HepG2 (cell line): ENCODE measurements around the gene TMEM132D. TPM values are rescaled to one million over a fixed set of nuclear protein-coding genes. Genes with fewer than 3 reads are reported as not detected.

Experiments
- ATAC-seq: fragments of 200-7000 bp; cut with Tn5 transposase; 3 replicates; pipeline ENCODE4 v1.9.1; 2020; ENCODE audit warnings: mild to moderate bottlenecking, moderate library complexity
- BruUV-seq: library from RNA; stranded (reverse); fragments of 400-500 nt; replicated peaks from 2 replicates; lab custom pipeline; 2021; lab: Mats Ljungman, UMichigan
- CTCF ChIA-PET: fragments of 300-600 bp; formaldehyde crosslinking; extraction: SDS; loops from one replicate; lab custom pipeline; 2021; ENCODE audit warnings: low total read pairs, inconsistent platforms, low intra/inter-chr PET ratio; lab: Yijun Ruan, JAX
- POLR2A ChIA-PET: fragments of 350-600 bp; sonication (Branson Sonifier 250); formaldehyde crosslinking; loops from one replicate; lab custom pipeline; 2020; ENCODE audit warnings: antibody characterized with exemption, inconsistent platforms; lab: Yijun Ruan, JAX
- DNase-seq: peaks from one replicate; pipeline ENCODE4 v3.0.0-alpha.2; 2015; ENCODE audit warnings: low spot score
- FAIRE-seq: peaks from 3 replicates; lab custom pipeline; 2011; peaks lifted over from hg19 to GRCh38; lab: Jason Lieb, UNC
- H2AFZ ChIP-seq: one replicate; pipeline ENCODE4 v1.6.1; 2011; ENCODE audit warnings: low read length, inconsistent platforms
- H3K27ac ChIP-seq: fragments of 300-600 bp; 3 replicates; pipeline ENCODE4 v1.8.0; 2011; ENCODE audit warnings: mixed run types, mild to moderate bottlenecking, mixed read lengths, low read length, inconsistent platforms; ENCODE audit not compliant: insufficient read depth; ENCODE audit errors: extremely low read length
- H3K27me3 ChIP-seq, 2 experiments: fragments of 200-600 bp in 1 of 2; 2 replicates in 1 of 2; 3 replicates in 1 of 2; pipeline versions ENCODE4 v1.6.0 to v1.8.0; 2011; ENCODE audit warnings: low read length in 2 of 2, mild to moderate bottlenecking in 2 of 2, moderate library complexity in 2 of 2, inconsistent platforms in 1 of 2; ENCODE audit not compliant: insufficient read depth in 2 of 2, control insufficient read depth in 1 of 2
- H3K36me3 ChIP-seq, 2 experiments: fragments of 200-600 bp in 1 of 2; replicated peaks in 1 of 2; 2 replicates in 1 of 2; 3 replicates in 1 of 2; pipeline versions ENCODE4 v1.5.1 to v1.8.0; 2011; ENCODE audit warnings: low read length in 2 of 2, inconsistent platforms in 1 of 2; ENCODE audit not compliant: insufficient read depth in 2 of 2, control insufficient read depth in 1 of 2
- H3K4me1 ChIP-seq: 2 replicates; pipeline ENCODE4 v1.5.1; 2012; ENCODE audit warnings: low read length, inconsistent platforms; ENCODE audit not compliant: insufficient read depth
- H3K4me2 ChIP-seq: 2 replicates; pipeline ENCODE4 v1.6.0; 2011; ENCODE audit warnings: low read depth, low read length, inconsistent platforms
- H3K4me3 ChIP-seq, 3 experiments: fragments of 200-600 bp in 1 of 3; sonication (generic), shearing (Covaris generic) in 1 of 3; replicated peaks in 1 of 3; 2 replicates each; pipeline ENCODE4 v1.5.1; 2011 to 2016; ENCODE audit warnings: low read length in 3 of 3, inconsistent platforms in 2 of 3, low read depth in 2 of 3, mild to moderate bottlenecking in 2 of 3, control low read depth in 1 of 3, mixed read lengths in 1 of 3; ENCODE audit not compliant: insufficient read depth in 1 of 3
- H3K79me2 ChIP-seq: one replicate; pipeline ENCODE4 v1.6.1; 2011; ENCODE audit warnings: low read length, inconsistent platforms; ENCODE audit not compliant: insufficient read depth
- H3K9ac ChIP-seq: 2 replicates; pipeline ENCODE4 v1.6.0; 2011; ENCODE audit warnings: mild to moderate bottlenecking, low read depth, low read length, inconsistent platforms; ENCODE audit not compliant: insufficient read depth
- H3K9me3 ChIP-seq: 2 replicates; pipeline ENCODE4 v1.5.1; 2012; ENCODE audit warnings: mild to moderate bottlenecking, low read length
- H4K20me1 ChIP-seq: 2 replicates; pipeline ENCODE4 v1.6.0; 2011; ENCODE audit warnings: inconsistent platforms, mild to moderate bottlenecking, low read length, moderate library complexity; ENCODE audit not compliant: insufficient read depth
- FOXK2 ChIP-seq: fragments of 450-650 bp; IDR thresholded peaks from 2 replicates; pipeline ENCODE4 v1.6.1; 2016
- MAFG ChIP-seq: sonication (generic); formaldehyde crosslinking; IDR thresholded peaks from 2 replicates; pipeline ENCODE4 v1.5.1; 2020; ENCODE audit warnings: mild to moderate bottlenecking, missing genetic modification reagents
- MEIS2 ChIP-seq: sonication (generic); formaldehyde crosslinking; IDR thresholded peaks from 2 replicates; pipeline ENCODE4 v1.9.0; 2021; ENCODE audit warnings: mild to moderate bottlenecking, missing genetic modification reagents
- TEAD3 ChIP-seq: optimal IDR thresholded peaks from 2 replicates; pipeline ENCODE3; 2016; ENCODE audit warnings: borderline replicate concordance
- ZFP1 ChIP-seq: IDR thresholded peaks from 2 replicates; pipeline ENCODE4 v1.6.1; 2016
- ZNF138 ChIP-seq: sonication (generic); formaldehyde crosslinking; IDR thresholded peaks from 2 replicates; pipeline ENCODE4 v1.5.0; 2020; ENCODE audit warnings: mild to moderate bottlenecking, low read depth, missing genetic modification reagents
- ZNF501 ChIP-seq: sonication (generic); formaldehyde crosslinking; IDR thresholded peaks from 2 replicates; pipeline ENCODE4 v1.5.1; 2020; ENCODE audit warnings: mild to moderate bottlenecking, moderate library complexity, missing genetic modification reagents
- ZNF552 ChIP-seq: sonication (generic); formaldehyde crosslinking; IDR thresholded peaks from 2 replicates; pipeline ENCODE4 v1.9.0; 2022; ENCODE audit warnings: missing genetic modification reagents, mild to moderate bottlenecking, borderline replicate concordance
- ZNF563 ChIP-seq: sonication (generic); formaldehyde crosslinking; IDR thresholded peaks from 2 replicates; pipeline ENCODE4 v1.8.0; 2022; ENCODE audit warnings: mild to moderate bottlenecking, moderate library complexity, missing genetic modification reagents
- ZNF672 ChIP-seq: sonication (generic); formaldehyde crosslinking; IDR thresholded peaks from 2 replicates; pipeline ENCODE4 v1.8.1; 2022; ENCODE audit warnings: missing genetic modification reagents
- ZNF792 ChIP-seq: IDR thresholded peaks from 2 replicates; pipeline ENCODE4 v1.6.1; 2016
- ZNF850 ChIP-seq: sonication (generic); formaldehyde crosslinking; conservative IDR thresholded peaks from 2 replicates; pipeline ENCODE4 v1.9.0; 2021; ENCODE audit warnings: mild to moderate bottlenecking, missing genetic modification reagents
- WGBS: methylation state at CpG from one replicate; pipeline ENCODE4 v1.1.6; 2017; ENCODE audit warnings: low lambda C conversion rate; 5-methylcytosine and 5-hydroxymethylcytosine counted together
- in situ Hi-C: cut with HindIII; loops from 2 replicates; pipeline ENCODE4 v1.10.0; 2017; ENCODE audit warnings: low pct_unique_long_range_greater_than_20kb; ENCODE audit not compliant: extremely low pct_ligation_motif_present
- intact Hi-C: fragments of 100-400 bp; cut with micrococcal nuclease; formaldehyde crosslinking; loops from one replicate; pipeline ENCODE4 v1.10.0; 2022; ENCODE audit not compliant: unreplicated experiment
- polyA plus RNA-seq, 8 experiments: library from polyadenylated mRNA; depleted of rRNA in 3 of 8; stranded (reverse) in 7 of 8; unstranded in 1 of 8; fragments of >200 nt; fragmentation: Illumina TruSeq in 4 of 8; extraction: Trizol in 4 of 8; gene quantifications; 2 replicates each; pipeline versions ENCODE4 v1.2.1 to v1.2.3, GENCODE V29; 2011 to 2016; ENCODE audit warnings: low read depth in 4 of 8, missing spikeins in 1 of 8, mixed read lengths in 1 of 8; ENCODE audit not compliant: insufficient read depth in 1 of 8
- total RNA-seq, 5 experiments: library from RNA; depleted of rRNA; stranded (reverse); fragments of >200 nt; fragmentation: Illumina TruSeq; extraction: Trizol; gene quantifications; 2 replicates each; pipeline ENCODE4 v1.2.3, GENCODE V29; 2016; ENCODE audit warnings: low read depth in 1 of 5
- TF ChIP-seq, protein P1 (sequence below): fragments of 450-650 bp; IDR thresholded peaks from 2 replicates; pipeline ENCODE4 v1.6.1; 2017
- TF ChIP-seq, protein P2 (sequence below): sonication (generic); formaldehyde crosslinking; IDR thresholded peaks from 2 replicates; pipeline ENCODE4 v1.8.0; 2022; ENCODE audit warnings: mild to moderate bottlenecking, missing genetic modification reagents, moderate library complexity
- TF ChIP-seq, protein P3 (sequence below): sonication (generic); formaldehyde crosslinking; IDR thresholded peaks from 2 replicates; pipeline ENCODE4 v1.5.0; 2020; ENCODE audit warnings: mild to moderate bottlenecking, missing genetic modification reagents, borderline replicate concordance
- TF ChIP-seq, protein P4 (sequence below): IDR thresholded peaks from 2 replicates; pipeline ENCODE4 v1.6.1; 2016; ENCODE audit warnings: low read depth, borderline replicate concordance

TMEM132D gene
- total and polyA plus RNA-seq, 2 of the 13 experiments (the other 11 are each of a cell fraction or from before 2014, with no cell fraction given) = not detected

DNA sequence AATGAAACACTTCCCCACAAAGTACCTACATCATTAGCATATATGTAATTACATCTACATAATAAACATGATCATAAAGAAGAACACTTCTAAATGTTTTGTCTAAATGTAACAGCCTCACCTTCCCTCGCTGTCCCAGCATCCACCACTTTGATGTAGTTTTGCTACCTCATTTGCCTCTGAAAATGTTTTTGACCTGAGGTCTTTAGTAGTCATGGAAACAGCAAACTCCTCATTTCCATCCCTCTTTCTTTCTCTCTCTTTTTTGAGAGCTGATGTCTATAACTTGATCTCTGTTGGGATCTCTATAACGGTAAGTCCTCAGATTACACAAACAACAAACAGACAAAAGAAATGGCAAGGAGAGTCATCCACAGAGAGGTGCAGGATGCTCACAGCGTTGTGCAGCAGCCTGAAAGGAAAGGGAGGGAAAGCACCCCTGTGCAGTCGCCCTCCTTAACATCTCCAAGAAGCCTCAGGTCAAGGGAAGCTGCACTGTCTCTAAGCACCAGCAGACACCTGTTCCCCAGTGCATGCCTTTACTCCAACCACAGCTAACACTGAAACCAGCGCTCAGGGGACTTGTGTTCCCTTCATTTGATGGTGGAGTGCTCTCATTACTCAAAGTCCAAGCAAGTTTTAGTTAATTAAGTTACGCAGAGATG, 268.7 kb downstream of the TMEM132D start:
- DNase-seq (no peak), FAIRE-seq (no peak), ATAC-seq (no peak)
- no peaks in the 10 kb centered on the region for H3K36me3 ChIP-seq
- no peak overlapping the region for H3K27ac ChIP-seq
- no peak overlapping the region for H3K9ac ChIP-seq
- POLR2A ChIA-PET = no interaction called here
- no peaks in the 10 kb centered on the region for H3K4me1 ChIP-seq
- no peaks in the 10 kb centered on the region for H4K20me1 ChIP-seq
- in situ Hi-C loops = no loop called here
- intact Hi-C loops = no loop called here
- H2AFZ ChIP-seq = no peak overlapping the region
- H3K79me2 ChIP-seq = no peaks in the 10 kb centered on the region
- H3K4me2 ChIP-seq = no peak overlapping the region
- WGBS = 2% methylated on average over 6 of the region's 6 CpGs
- no peaks in the 10 kb centered on the region for H3K9me3 ChIP-seq
- no peak overlapping the region for H3K4me3 ChIP-seq
- H3K27me3 ChIP-seq = no peaks in the 10 kb centered on the region
- BruUV-seq = no TSS peak
- CTCF ChIA-PET = no interaction called here
- no peak for TF ChIP-seq ZNF563 (CRISPR knock-in tag)
- TF ChIP-seq, protein P1, sequence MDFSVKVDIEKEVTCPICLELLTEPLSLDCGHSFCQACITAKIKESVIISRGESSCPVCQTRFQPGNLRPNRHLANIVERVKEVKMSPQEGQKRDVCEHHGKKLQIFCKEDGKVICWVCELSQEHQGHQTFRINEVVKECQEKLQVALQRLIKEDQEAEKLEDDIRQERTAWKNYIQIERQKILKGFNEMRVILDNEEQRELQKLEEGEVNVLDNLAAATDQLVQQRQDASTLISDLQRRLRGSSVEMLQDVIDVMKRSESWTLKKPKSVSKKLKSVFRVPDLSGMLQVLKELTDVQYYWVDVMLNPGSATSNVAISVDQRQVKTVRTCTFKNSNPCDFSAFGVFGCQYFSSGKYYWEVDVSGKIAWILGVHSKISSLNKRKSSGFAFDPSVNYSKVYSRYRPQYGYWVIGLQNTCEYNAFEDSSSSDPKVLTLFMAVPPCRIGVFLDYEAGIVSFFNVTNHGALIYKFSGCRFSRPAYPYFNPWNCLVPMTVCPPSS = no peak
- no peak for TF ChIP-seq ZNF792 (CRISPR knock-in tag)
- no peak for TF ChIP-seq MAFG (CRISPR knock-in tag)
- TF ChIP-seq, protein P2, sequence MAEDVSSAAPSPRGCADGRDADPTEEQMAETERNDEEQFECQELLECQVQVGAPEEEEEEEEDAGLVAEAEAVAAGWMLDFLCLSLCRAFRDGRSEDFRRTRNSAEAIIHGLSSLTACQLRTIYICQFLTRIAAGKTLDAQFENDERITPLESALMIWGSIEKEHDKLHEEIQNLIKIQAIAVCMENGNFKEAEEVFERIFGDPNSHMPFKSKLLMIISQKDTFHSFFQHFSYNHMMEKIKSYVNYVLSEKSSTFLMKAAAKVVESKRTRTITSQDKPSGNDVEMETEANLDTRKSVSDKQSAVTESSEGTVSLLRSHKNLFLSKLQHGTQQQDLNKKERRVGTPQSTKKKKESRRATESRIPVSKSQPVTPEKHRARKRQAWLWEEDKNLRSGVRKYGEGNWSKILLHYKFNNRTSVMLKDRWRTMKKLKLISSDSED (CRISPR knock-in tag) = no peak

DNA sequence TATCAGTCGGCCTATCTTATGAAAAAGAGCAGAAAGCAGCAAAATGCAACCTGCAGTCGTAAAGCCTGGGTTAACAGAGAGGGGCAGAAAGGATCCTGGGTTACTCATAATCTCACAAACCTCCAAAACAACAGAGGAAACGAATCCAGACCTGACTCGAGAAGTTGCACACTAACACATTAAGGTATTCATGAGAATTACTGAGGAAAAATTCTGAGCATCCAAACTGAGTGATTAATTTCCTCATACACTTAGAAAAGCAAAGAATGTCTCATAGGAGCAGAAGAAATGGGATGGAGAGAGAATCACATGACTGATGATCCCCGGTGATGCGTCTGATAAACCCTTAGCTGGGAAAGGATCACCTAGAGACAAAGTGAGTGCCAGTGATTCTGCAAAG, 272.5 kb downstream of the TMEM132D start:
- POLR2A ChIA-PET = no interaction called here
- Histone ChIP-seq H3K79me2 (no peaks in the 10 kb centered on the region), H3K4me2 (no peak overlapping the region), H2AFZ (no peak overlapping the region), H3K9me3 (no peaks in the 10 kb centered on the region), H3K9ac (no peak overlapping the region), H3K27me3 (no peaks in the 10 kb centered on the region), H4K20me1 (no peaks in the 10 kb centered on the region), H3K27ac (no peak overlapping the region), H3K4me1 (no peaks in the 10 kb centered on the region), H3K36me3 (no peaks in the 10 kb centered on the region), H3K4me3 (no peak overlapping the region)
- BruUV-seq = no TSS peak
- intact Hi-C loops (no loop called here), in situ Hi-C loops (no loop called here)
- FAIRE-seq (no peak), ATAC-seq (no peak), DNase-seq (no peak)
- CTCF ChIA-PET = no interaction called here
- WGBS = 29% methylated on average over 6 of the region's 6 CpGs
- no peak for TF ChIP-seq MEIS2 (CRISPR knock-in tag)
- no peak for TF ChIP-seq TEAD3 (CRISPR knock-in tag)
- TF ChIP-seq, protein P3, sequence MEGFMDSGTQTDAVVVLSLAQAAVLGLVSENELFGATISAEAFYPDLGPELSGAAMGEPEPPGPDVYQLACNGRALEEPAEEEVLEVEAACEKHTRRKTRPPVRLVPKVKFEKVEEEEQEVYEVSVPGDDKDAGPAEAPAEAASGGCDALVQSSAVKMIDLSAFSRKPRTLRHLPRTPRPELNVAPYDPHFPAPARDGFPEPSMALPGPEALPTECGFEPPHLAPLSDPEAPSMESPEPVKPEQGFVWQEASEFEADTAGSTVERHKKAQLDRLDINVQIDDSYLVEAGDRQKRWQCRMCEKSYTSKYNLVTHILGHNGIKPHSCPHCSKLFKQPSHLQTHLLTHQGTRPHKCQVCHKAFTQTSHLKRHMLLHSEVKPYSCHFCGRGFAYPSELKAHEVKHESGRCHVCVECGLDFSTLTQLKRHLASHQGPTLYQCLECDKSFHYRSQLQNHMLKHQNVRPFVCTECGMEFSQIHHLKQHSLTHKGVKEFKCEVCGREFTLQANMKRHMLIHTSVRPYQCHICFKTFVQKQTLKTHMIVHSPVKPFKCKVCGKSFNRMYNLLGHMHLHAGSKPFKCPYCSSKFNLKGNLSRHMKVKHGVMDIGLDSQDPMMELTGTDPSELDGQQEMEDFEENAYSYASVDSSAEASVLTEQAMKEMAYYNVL (CRISPR knock-in tag) = no peak
- no peak for TF ChIP-seq ZFP1 (CRISPR knock-in tag)
- no peak for TF ChIP-seq ZNF552
- no peak for TF ChIP-seq FOXK2
- TF ChIP-seq, protein P4, sequence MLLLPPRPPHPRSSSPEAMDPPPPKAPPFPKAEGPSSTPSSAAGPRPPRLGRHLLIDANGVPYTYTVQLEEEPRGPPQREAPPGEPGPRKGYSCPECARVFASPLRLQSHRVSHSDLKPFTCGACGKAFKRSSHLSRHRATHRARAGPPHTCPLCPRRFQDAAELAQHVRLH (CRISPR knock-in tag) = no peak
- TF ChIP-seq ZNF850 (CRISPR knock-in tag) = no peak
- no peak for TF ChIP-seq ZNF138
- TF ChIP-seq ZNF672 = no peak
- no peak for TF ChIP-seq ZNF501
